ENCODE data around the gene GALNT2. TPM values are rescaled to one million over a fixed set of nuclear protein-coding genes. Genes with fewer than 3 reads are reported as not detected.

The GALNT2 gene
- total RNA-seq, 1 experiment from 2014 or later = 42.8 TPM

- no peak for DNase-seq (ENCODE audit: low spot score)
- in situ Hi-C loops (cut with HindIII; ENCODE audit: low sequenced_read_pairs) = no loop called here
Observed at GRCh38 chr1:230150615-230151014, 83.6 kb downstream of the GALNT2 start.

- no peak for DNase-seq (ENCODE audit: low spot score)
- in situ Hi-C loops (cut with HindIII; ENCODE audit: low sequenced_read_pairs) = no loop called here
Observed at GRCh38 chr1:230151924-230152468, 85.0 kb downstream of the GALNT2 start.

GRCh38 chr1:230152999-230153398, 86.0 kb downstream of the GALNT2 start:
- in situ Hi-C loops (cut with HindIII; ENCODE audit: low sequenced_read_pairs) = no loop called here
- DNase-seq (ENCODE audit: low spot score) = no peak

- in situ Hi-C loops (cut with HindIII; ENCODE audit: low sequenced_read_pairs) = no loop called here
- DNase-seq (ENCODE audit: low spot score) = no peak
Observed at GRCh38 chr1:230153641-230154296, 86.7 kb downstream of the GALNT2 start.

- no peak for DNase-seq (ENCODE audit: low spot score)
- in situ Hi-C loops (cut with HindIII; ENCODE audit: low sequenced_read_pairs) = no loop called here
Observed at GRCh38 chr1:230155021-230155420, 88.0 kb downstream of the GALNT2 start.

- in situ Hi-C loops (cut with HindIII; ENCODE audit: low sequenced_read_pairs) = no loop called here
- no peak for DNase-seq (ENCODE audit: low spot score)
Observed at GRCh38 chr1:230156068-230156467, 89.0 kb downstream of the GALNT2 start.

GRCh38 chr1:230156536-230156935, 89.5 kb downstream of the GALNT2 start:
- in situ Hi-C loops (cut with HindIII; ENCODE audit: low sequenced_read_pairs) = no loop called here
- DNase-seq (ENCODE audit: low spot score) = no peak

GRCh38 chr1:230157420-230158390, 90.7 kb downstream of the GALNT2 start:
- in situ Hi-C loops (cut with HindIII; ENCODE audit: low sequenced_read_pairs) = no loop called here
- no peak for DNase-seq (ENCODE audit: low spot score)

GRCh38 chr1:230158415-230159291, 91.6 kb downstream of the GALNT2 start:
- DNase-seq (ENCODE audit: low spot score) = no peak

GRCh38 chr1:230159580-230159979, 92.5 kb downstream of the GALNT2 start:
- no peak for DNase-seq (ENCODE audit: low spot score)
- in situ Hi-C loops (cut with HindIII; ENCODE audit: low sequenced_read_pairs) = no loop called here

More at GRCh38 chr1:230158415-230159291, 91.6 kb downstream of the GALNT2 start:
- in situ Hi-C loops (cut with HindIII; ENCODE audit: low sequenced_read_pairs) = no loop called here

- no peak for DNase-seq (ENCODE audit: low spot score)
- in situ Hi-C loops (cut with HindIII; ENCODE audit: low sequenced_read_pairs) = no loop called here
Observed at GRCh38 chr1:230160957-230161771, 94.1 kb downstream of the GALNT2 start.

- DNase-seq (ENCODE audit: low spot score) = no peak
- in situ Hi-C loops (cut with HindIII; ENCODE audit: low sequenced_read_pairs) = no loop called here
Observed at GRCh38 chr1:230163205-230163604, 96.2 kb downstream of the GALNT2 start.

GRCh38 chr1:230163719-230164118, 96.7 kb downstream of the GALNT2 start:
- in situ Hi-C loops (cut with HindIII; ENCODE audit: low sequenced_read_pairs) = no loop called here
- no peak for DNase-seq (ENCODE audit: low spot score)

- DNase-seq (ENCODE audit: low spot score) = no peak
- in situ Hi-C loops (cut with HindIII; ENCODE audit: low sequenced_read_pairs) = no loop called here
Observed at GRCh38 chr1:230165536-230165935, 98.5 kb downstream of the GALNT2 start.

GRCh38 chr1:230166366-230167132, 99.5 kb downstream of the GALNT2 start:
- no peak for DNase-seq (ENCODE audit: low spot score)
- in situ Hi-C loops (cut with HindIII; ENCODE audit: low sequenced_read_pairs) = no loop called here

GRCh38 chr1:230167419-230167852, 100.4 kb downstream of the GALNT2 start:
- DNase-seq (ENCODE audit: low spot score) = no peak
- in situ Hi-C loops (cut with HindIII; ENCODE audit: low sequenced_read_pairs) = no loop called here

- no peak for DNase-seq (ENCODE audit: low spot score)
- in situ Hi-C loops (cut with HindIII; ENCODE audit: low sequenced_read_pairs) = no loop called here
Observed at GRCh38 chr1:230169454-230170152, 102.6 kb downstream of the GALNT2 start.

Measured in G401 (cell line).